ENCODE measurements around the gene CIDEC.
"Not testable (repeated sequence)": the region's sequence is repeated elsewhere in the genome, so short reads cannot be mapped to it uniquely, and the experiment has no call there.

The CIDEC gene

DNA sequence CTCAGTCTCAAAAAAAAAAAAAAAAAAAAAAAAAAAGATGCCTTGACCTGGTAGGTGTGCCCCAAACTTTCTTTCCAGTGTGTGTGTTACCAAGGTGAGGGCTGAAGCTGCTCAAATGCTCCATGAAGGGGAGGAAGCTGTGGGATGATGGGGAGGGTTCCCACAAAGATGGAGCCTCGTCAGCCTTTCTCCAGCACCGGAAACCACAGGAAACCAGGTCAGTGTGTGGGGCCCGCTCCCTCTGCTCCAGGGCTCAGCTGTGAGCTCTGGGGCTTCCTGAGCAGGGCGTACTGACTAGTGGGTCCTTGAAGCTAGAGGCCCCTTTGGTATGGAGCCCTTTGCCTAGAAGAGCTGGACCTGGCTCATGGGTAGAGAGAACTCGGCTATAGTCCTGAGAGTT is 21.9 kb upstream of the CIDEC start:
- DNase-seq: no peak

DNA sequence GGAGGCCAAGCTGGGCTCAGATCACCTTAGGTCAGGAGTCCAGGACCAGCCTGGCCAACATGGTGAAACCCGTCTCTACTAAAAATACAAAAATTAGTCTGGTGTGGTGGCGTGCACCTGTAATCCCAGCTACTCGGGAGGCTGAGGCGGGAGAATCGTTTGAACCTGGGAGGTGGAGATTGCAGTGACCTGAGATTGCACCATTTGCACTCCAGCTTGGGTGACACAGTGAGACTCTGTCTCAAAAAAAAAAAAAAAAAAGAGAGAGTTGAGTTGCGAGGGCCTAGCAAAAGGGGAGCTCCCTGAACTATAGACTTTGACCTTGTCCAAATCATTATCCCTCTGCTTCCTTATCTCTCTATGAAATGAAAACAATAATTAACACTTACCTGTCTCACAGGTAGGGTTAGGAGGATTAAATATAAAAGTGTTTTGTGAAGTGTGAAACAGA is 20.9 kb upstream of the CIDEC start:
- not testable (repeated sequence) for DNase-seq

DNA sequence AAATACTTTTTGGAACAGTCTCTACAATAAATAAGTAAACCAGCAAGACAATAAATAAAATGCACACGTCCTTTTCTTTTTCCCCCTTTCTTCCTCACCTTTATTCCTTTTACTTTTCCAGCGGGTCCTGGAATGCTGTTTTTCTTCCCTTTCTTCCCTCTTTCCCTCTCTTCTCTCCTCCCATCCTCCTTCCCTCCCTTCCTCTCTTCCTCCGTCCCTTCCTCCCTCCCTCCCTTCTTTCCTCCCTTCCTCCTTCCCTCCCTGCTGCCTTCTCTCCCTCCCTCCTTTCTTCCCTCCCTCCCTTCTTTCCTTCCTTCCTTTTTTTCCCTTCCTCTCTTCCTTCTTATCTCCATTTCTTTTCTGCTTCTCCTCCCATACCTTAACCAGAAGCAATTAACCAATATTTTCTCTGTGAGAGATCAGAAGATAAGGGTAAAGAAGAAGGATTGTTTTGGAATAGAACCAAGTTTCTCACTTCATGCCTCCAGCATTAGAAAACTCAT is 19.3 kb upstream of the CIDEC start:
- no peak for DNase-seq

DNA sequence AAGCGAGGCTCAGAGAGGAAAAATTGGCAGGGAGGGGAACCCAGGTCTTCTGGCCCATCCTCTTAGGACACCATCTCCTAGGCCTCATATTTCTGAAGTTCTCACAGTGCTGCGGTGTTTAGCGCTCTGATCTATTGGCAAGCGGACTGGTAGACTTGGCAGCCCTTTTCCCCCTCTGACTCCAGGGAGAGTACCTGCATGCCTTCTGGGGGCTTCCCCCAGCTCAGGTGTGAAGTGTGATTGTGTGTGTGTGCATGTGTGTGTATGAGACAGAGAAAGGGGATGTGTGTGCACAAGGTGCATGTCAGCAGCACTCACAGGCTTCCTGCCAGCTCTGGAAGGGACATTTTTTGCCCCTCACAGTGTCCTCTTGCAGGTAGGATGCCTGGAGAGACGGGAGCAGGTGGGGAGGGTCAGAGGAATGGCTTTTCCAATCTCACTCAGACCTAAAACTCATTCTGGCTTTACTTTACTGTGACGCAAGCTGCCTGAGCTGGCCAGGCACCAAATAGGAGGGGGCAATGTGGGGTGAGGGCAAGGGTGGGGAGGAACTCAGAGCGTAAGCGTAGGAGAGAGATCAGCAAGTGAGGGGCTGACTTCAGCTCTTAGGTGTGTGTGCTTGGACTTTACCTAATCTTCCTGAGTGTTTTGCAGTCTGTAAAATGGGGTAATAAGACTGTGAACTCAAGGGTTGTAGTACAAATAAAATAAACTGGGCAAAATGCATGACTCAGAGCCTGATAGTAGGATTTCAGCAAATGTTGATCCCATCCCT is 18.6 kb upstream of the CIDEC start:
- DNase-seq: no peak

DNA sequence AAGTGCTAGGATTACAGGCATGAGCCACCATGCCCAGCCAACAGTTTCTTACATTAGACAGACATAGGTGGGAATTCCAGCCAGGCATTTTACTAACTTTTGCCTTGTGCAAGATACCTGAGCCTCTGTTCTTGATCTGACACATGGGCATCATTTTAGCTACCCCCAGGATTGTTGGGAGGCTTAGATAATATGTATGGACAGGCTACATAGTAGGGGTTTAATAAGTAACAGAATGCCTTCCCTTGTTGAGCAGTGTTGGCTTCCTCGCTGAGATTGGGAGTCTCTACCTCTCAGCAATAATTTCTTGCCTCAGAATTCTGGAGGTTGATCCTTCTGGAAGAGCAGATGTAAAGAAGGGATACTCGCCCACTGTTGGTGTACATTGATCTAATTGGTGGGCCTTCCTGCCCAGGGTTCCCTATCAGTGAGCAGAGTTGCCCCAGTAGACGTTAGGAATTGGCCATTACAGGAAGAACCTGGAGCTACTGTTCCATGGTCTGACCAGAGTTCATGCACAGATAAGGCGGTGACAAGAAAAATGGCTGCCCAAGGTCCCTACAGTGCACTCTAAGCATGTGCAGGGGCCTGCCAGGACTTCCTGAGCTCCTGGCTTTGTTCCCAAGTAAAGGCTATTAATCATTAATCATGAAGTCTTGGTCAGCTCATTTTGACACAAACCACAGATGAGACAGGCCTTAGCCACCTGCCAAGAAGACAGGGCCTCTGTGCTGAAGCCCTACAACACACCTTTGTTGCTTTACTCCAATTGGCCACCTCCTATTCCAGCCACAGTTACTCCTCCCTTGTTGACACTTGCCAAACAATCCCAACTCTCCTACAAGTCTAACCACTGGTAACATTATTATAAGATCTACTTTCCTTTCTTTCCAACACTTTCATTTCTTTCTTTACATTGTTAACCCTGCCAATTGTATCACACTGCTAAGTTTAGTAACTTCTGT is 17.6 kb upstream of the CIDEC start:
- no peak for DNase-seq

DNA sequence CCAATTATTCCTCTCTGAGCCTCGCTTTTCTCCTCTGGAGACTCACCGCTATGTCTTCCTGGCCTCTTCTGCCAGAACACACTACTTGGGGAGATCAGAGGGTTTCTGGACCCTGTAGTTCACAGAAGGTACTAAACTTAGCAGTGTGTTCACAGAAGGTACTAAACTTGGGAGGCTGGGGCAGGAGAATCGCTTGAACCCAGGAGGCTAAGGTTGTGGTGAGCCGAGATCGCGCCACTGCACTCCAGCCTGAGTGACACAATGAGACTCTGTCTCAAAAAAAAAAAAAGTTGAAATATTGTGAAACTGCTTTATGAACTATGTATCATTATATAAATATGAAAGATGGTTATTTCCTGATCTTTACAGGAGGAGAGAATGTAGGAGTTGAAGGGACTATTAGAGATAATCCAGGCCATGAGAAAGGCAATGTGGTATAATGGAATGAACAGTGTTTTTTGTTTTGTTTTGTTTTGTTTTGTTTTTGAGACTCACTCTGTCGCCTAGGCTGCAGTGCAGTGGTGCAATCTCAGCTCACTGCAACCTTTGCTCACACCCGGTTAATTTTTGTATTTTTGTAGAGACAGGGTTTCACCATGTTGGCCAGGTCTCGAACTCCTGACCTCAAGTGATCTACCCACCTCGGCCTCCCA is 16.8 kb upstream of the CIDEC start:
- not testable (repeated sequence) for DNase-seq

DNA sequence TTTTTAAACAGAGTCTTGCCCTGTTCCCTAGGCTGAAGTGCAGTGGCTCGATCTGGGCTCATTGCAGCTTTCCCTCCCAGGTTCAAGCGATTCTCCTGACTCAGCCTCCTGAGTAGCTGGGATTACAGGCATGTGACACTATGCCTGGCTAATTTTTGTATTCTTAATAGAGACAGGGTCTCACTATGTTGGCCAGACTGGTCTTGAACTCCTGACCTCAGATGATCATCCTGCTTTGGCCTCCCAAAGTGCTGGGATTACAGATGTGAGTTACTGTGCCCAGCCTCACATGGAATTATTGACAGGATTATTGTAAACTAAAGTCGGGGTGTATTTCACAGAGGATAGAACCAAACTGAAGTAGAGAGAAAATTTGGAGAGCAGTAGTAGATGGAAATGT is 15.7 kb upstream of the CIDEC start:
- DNase-seq: not testable (repeated sequence)

DNA sequence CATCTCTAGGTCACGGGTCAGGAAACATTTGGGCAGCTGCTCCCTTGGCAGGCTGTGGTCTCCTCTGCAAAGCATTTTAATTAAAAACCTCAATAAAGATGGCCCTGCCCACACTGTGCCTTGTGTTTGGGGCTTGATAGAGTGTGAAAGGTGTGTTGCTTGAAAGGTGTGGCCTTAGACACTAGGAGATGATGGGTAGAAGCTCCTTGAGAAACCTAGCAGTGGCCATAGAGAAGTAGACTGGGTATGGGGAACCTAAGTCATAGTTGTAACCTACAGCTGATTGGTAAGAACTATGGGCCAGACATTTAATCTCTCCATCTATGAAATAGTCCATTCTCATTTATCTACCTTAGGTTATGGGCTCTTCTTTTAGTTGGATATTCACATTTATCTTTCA is 13.7 kb upstream of the CIDEC start:
- DNase-seq: no peak

DNA sequence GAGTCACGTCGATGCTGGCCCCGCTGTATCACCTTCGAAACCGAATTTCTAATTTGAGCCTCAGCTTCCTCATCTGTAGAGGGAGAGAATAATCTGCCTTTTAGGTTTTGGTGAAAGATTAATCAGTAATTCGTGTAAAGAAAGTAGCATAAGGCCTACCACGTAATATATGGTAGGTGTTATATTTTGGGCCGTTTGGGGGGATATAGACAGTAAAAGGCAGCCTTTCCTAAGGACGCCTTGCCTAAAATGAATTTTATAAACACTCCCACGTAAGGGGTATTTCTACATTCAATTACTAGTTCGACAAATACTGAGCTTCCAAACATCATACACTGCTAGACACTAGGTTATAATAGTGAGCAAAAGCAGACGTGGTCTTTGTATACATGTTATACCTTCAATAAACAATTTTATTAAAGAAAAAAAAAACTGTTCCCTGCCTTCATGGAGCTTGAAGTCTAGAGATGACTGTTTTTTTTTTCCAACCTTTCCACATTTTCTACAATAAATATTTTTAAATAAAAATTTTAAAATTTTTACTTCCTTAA is 11.1 kb upstream of the CIDEC start:
- DNase-seq: no peak

DNA sequence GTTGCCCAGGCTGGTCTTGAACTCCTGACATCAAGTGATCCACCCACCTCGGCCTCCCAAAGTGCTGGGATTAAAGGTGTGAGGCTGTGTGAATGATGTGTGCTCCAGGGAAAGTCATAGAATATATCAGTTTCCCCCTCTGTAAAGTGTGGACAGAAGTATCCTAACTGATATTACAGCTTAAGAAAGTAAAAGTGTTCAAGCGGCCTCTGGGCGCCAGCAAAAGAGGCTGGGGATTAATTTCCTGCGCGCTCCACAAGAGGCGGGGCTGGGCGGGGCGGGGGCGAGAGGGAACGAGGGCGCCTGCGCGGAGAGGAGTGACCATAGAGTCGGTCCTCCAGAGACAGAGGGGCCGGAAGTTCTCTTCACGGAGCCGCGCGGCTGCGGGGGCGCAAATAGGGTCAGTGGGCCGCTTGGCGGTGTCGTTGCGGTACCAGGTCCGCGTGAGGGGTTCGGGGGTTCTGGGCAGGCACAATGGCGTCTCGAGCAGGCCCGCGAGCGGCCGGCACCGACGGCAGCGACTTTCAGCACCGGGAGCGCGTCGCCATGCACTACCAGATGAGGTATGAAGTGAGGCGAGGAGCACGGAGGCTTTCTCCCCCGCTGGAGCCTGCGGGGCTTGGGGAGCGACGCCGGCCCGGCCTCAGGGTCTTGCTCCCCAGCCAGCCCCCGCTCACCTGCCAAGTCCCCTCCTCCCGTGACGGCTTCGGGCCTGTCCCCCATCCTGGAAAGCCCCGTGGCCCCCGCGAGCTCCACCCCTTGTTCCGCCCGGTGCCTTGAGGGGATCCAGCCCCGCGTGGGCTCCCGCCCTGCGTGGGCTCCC is 10.4 kb upstream of the CIDEC start, which contains the start of gene JAGN1:
Gene JAGN1 (plus strand): TSS at position 362 of the 823 bp plus-strand sequence. CDS start 113 bp downstream, at position 475.
- DNase-seq: peak; percentile 76

DNA sequence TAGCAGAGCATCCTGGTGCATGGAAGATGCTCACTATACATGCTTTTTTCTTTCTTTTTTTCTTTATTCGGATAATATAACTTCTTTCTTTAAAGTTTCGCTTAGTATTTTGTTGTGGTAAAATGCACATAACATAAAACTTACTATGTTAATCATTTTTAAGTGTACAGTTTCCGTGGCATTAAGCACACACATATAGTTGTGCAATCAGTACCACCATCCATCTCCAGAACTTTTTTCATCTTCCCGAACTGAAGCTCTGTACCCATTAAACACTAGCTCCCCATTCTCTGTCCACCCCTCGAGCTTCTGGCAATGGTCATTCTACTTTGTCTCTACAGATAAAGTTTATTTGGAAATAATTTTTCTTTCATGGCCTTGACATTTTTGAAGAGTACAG is 9.4 kb upstream of the CIDEC start:
- no peak for DNase-seq

DNA sequence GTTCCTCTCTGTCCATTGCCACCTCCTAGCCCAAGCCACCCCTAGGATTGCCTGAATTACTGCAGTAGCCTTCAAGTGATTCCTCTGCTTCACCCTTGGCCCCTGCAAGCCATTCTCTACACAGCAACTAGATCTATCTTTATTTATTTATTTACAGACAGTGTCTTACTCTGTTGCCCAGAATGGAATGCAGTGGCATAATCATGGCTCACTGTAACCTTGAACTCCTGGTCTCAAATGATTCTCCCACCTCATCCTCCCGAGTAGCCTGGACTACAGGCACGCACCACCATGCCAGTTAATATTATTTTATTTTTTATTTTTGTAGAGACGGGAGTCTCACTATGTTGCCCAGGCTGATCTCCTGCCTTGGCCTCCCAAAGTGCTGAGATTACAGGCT is 8.5 kb upstream of the CIDEC start:
- DNase-seq: no peak

DNA sequence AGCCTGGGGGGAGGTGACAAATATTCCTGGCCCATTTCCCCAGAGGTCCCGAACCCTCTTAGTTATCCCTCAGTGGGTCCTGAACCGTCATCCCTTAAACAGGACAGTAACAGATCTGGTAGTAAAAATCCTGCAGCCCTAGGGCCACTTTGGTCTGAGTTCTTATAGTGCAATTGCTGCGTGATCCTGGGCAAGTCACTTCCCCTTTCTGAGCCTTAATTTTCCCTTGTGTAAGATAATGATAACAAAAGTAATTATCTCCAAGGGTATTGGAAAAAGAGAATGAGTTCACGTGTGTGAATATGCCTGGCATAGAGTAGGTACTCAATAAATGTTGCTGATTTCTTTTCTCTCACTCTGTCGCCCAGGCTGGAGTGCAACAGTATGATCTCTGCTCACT is 7.4 kb upstream of the CIDEC start:
- DNase-seq: no peak

DNA sequence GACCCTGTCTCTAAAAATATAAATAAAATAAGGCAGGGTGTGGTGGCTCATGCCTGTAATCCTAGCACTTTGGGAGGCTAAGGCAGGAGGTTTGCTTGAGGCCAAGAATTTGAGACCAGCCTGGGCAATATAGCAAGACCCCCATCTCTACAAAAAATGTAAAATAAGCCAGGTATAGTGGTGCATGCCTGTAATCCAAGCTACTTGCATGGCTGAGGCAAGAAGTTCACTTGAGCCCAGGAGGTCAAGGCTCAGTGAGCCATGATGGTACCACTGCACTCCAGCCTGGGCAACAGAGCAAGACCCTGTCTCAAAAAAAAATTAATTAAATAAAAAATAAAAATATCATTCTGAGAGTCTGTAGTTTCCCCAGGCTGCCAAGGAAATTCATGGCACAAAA is 6.3 kb upstream of the CIDEC start:
- DNase-seq: no peak

DNA sequence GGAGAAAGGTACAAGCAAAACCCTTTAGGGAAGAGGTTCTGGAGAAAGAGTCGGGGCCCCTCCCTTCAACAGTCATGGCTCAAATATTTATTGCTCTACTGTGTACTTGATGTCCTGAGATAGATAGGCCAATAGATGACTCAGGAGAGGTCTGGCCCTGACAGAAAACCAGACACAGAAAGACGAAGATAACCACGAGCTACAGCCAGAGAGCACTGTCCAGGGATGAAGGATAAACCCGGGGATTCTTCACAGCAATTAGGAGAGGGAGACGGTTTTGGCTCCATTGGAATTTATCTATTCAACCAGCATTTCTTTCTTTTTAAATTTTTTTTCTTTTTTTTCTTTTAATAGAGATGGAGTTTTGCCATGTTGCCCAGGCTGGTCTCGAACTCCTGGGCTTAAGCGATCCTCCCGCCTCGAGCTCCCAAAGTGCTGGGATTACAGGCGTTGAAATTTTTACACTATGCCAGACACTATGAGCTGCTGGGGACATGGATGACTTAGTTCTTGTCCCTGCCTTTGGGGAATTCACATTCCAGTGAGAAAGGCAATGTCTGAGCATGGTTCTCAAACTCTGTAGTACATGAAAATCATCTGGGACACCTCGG is 4.6 kb upstream of the CIDEC start:
- no peak for DNase-seq

DNA sequence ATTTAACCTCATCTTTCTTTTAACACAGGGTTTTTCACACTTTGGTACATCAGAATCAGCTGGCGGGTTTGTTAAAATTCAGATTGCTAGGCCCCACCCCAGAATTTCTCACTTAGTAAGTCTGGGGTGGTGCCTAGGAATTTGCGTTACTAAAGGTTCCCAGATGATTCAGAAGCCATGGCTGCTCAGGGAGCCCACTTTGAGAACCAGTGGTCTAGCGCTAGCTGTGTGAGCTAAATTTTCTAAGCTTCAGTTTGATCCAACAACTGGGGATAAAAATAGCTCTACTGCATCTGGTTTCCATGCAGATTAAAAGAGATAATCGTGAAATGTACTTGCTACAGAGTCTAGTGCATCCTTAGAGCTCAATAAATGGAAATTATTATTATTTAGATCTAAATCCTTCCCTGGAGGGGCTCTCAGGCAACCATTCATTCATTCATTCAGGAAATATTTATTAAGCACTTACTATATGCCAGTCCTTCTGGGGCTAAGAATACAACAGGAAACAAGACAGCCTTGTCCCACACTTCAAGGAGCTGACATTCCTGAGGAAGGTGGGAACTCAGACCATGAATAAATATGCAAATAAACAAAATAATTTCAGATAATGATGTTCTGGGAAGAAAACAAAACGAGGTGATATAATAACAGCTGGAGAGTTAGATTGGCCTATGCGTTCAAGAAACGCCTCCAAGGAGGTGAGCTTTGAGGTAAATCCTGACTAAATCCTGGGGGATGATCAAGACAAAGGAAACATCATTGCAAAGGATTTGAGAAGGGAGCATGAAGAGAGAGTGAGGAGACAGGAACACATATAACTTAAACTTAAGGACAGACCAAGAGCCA is 3.9 kb upstream of the CIDEC start:
- DNase-seq: no peak

DNA sequence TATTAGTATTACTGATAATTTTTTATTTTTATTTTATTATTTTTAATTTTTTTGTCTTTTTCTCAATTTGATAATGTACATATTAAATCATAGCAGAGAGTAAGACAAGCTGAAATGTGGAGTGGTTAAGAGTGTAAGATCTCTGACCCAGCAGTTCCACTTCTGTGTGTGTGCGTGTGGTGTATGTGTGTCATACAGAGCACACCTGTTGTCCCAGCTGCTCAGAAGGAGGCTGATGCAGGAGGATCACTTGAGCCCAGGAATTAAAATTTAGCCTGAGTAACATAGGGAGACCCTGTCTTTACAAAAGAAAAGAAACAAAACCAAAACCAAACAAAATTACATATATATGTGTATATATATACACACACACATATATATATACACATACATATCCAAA is 1.4 kb upstream of the CIDEC start:
- no peak for DNase-seq

DNA sequence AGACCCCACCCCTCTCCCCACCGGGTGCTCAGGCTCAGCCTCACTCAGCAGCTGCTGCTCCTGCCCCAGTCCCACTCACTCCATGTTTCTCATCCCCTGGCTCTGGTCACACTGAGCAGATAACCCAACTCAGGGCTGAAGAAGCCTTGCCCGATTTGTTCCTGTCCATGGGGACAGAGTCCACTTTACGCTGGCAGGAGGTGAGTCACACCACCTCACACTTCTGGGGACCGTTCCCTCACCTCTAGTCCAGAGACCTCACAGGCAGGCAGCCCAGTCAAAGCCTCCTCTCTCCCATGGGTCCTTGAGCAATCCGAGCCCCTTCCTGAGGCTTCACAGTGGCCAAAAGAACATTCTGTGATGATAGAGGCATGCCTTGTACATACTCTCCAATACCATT is 1.4 kb downstream of the CIDEC start:
- DNase-seq: no peak

DNA sequence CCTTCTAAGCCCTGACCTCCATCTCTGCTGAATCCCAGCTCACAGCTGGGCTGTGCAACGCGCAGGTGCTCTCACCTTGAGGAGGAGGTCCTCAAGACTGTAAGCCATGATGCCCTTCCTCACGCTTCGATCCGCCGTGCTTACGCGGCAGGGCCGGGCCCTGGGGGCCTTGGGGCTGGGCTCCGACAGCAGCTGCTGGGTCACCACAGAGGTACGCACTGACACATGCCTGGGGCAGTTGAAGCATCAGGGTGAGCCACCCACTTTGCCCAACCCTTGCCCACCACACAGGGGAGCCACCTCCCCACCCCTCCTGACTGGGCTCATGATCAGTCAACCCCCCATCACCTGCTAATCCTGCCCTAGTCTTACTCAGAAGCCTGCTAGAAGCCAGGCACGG is 3.1 kb downstream of the CIDEC start:
- DNase-seq: no peak

DNA sequence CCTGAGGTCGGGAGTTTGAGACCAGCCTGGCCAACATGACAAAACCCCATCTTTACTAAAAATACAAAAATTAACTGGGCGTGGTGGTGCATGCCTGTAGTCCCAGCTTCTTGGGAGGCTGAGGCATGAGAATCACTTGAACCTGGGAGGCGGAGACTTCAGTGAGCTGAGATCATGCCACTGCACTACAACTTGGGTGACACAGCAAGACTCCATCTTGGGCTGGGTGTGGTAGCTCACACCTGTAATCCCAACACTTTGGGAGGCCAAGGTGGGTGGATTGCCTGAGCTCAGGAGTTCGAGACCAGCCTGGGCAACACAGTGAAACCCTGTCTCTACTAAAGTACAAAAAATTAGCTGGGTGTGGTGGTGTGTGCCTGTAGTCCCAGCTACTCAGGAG is 3.8 kb downstream of the CIDEC start:
- not testable (repeated sequence) for DNase-seq

Measured in NCI-H774 (cell line).